HG03558 (cell line): ENCODE measurements around the gene MATCAP1.

ENCODE experiments used
- ATAC-seq: cut with Tn5 transposase; IDR thresholded peaks from one replicate; pipeline ENCODE4 v1.9.1; 2021; ENCODE audit warnings: moderate number of reproducible peaks; ENCODE audit not compliant: unreplicated experiment; ENCODE audit errors: extremely low read depth

Gene MATCAP1

DNA sequence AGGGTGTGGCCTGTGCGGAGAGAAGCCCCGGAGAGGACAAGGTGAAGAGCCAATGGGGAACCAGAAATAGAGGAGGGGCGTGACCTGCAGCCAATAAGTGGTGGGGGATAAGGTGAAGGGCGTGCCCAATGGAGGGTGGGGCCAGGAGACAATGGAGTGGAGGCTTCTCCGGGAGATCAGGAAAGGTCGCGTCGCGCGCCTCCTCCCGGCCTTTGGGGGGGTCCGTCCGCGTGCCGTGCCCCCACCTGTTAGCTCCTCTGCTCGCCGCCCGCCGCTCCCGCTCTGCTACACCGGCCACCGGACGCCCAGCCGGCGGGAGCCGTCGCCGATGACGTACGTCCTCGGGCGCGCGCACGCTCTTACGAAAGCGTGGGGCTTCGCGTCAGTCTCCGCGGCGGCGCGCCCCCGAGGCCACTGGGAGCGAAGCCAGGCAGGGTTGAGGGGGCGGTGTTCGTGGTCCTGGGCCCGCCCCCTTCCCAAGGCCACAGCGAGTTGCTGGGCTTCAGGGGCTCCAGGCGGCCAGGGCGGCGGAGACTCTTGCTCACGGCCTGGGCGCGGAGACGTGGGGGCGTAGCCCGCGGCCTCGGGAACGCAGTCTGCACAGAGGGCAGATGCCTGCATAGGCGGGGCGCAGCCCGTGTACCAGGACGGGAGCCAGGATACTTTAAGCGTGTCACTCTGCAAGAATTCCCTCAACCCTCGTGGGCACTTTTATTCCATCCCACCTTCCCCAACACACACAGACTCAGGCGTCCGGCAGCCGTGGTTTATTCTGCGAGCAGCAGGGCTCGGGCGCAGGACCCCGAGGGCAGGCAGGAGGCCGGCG is at the start of gene MATCAP1:
MATCAP1 (minus strand) TSS at position 337 of the 826 bp plus-strand sequence. CDS start 3,353 bp downstream, outside the sequence.
- ATAC-seq: peak; percentile 72

- ATAC-seq: no peak
Measured at GRCh38 chr16:67230809-67231660, 47.3 kb upstream of the MATCAP1 start.

DNA sequence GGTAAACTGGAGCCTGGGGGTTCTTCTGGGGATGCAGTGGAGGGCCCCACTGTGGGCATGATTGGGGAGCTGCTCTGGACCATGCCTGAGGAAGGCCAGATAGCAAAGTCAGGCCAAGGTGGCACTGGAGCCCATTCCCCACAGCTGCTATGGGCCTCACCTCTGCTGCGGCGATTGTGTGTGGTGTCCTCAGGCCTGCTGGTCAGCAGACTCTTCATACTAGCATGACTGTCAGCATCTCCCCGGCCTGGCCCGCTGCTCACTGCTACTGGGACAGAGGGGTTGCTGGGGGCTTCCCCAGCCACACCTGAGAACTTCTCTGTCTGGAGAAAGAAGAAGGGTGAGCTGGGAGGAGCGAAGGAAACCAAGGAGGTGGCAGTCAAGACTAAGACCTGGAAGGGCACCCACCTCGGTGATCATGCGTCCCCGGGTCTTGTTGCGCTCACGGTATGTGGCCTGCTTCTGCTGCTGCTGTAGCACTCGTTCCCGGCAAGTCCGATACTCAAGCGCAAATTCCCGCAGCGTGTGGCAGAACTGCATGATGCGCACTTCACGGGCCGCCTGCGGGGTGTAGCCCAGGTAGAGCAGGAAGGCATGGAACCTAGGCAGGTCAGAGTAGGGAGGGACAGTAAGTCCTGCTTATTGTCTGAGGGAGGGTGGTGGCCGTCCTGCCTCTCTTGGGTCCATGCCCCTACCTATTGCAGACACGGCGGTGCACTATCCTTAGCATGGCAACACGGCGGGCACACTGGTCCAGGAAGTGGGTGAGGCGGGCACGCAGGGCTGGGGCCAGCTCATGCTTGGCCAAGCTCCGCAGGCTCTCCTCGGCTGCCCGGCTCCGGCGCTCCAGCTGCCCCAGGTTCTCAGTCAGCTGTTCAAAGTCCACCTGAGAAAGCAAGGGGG is 46.4 kb upstream of the MATCAP1 start:
- no peak for ATAC-seq

GRCh38 chr16:67228905-67229304 is 45.1 kb upstream of the MATCAP1 start:
- ATAC-seq: no peak

GRCh38 chr16:67228034-67228785 is 44.4 kb upstream of the MATCAP1 start:
- no peak for ATAC-seq

- no peak for ATAC-seq
Measured at GRCh38 chr16:67227567-67227921, 43.8 kb upstream of the MATCAP1 start.

GRCh38 chr16:67226804-67227566 is 43.2 kb upstream of the MATCAP1 start, which contains the start of gene TMEM208:
Gene TMEM208 (plus strand): TSS chr16:67227130. CDS start chr16:67227219, 89 bp downstream.
- ATAC-seq: peak; percentile 85

DNA sequence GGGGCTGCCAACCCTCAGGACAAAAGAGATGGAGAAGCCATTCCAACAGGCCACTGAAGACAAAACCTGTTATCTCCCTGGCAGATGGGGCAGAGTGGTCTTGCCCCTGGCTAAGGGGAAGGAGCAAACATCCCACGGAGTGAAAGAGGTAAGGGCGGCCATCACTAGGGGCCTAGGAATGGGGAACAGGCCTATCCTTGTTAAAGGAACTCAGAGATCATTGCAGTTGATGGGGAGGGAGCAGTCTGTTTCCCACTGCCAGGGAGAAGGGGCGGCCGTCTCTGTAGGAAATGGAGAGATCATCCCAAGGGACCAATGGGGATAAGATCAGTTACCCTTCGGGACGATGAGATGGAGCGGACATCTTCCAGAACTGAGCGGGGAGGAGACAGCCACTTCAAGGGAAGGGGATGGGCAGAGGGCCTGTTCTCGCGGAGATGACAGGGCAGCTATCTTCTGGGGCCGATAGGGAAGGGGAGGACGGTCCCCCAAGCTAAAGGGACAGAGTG is 42.6 kb upstream of the MATCAP1 start:
- no peak for ATAC-seq

DNA sequence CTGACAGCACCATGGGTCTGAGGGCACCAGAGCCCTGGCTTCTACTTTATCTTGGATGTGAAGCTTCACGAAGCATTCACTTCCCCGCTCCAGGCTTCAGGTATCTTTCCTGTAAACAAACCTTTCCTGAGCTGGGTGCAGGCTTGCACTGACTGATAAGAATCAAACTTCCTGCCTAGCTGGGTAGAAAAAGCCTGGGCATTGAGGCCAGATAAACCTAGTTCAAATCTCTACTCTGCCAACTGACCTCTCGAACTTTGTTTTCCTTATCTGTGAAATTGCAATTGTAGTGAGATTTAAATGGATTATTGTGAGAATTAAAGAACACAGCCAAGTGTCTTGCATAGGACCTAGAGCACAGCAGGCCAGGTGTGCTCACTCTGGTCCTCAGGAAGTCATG is 40.2 kb upstream of the MATCAP1 start:
- ATAC-seq: no peak

DNA sequence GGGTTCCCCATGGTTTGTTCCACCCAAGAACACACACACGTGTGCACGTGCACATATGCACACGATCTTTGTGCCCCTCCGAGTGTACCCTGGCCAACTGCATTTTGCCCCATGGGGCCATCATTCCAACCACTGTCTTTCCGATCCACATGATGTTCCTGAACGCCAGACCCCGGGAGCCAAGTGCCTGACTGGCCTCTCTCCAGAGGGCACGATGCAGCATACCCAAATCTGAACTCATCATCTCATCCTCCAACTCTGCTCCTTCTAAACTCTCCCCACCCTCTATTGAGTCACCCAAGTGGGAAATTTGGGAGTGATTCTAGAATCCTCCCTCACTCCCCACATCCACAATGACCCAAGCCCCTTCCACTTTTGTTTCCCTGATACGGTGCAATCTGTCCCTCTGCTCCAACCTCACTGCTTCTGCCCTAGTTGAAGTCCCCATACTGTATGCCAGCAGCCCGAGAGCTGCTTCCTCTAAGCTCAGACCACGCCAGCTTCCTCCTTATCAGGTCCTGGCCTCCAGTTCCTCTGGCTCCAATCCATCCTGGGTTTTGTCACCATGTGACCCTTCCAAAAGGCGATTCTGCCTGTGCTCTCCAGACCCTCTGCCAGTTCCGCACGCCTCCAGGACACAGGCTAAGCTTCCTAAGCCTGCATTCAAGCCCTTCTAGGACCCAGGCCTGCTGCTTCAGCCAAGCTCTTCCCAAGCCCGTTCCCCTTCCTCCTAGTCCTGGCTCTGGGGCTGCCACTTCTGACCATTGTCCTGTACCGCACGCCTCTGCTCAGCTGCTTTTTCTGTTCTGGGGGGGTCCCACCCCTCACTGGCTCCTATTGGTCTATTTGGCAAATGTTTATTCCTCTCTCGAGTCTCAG is 33.1 kb upstream of the MATCAP1 start:
- no peak for ATAC-seq

DNA sequence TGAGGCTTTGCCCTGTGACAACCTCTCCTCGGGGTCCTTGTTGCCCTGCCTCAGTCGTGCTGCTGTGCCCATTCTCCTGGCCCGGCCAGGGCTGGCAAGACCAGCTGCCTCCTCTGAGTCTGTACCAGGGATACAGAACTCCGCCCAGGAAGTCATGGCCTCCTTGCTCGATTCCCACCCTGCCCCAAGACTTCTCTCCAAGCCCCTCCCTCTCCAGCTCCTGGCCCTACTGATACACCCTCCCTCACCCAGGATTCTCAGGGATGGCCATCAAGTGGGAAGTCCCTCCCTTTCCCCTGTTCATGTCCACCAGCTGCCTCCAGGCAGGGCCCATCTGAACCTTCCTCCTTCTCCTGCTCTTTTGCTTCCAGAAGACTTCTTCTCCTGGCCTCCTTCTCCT is 31.9 kb upstream of the MATCAP1 start:
- ATAC-seq: no peak

DNA sequence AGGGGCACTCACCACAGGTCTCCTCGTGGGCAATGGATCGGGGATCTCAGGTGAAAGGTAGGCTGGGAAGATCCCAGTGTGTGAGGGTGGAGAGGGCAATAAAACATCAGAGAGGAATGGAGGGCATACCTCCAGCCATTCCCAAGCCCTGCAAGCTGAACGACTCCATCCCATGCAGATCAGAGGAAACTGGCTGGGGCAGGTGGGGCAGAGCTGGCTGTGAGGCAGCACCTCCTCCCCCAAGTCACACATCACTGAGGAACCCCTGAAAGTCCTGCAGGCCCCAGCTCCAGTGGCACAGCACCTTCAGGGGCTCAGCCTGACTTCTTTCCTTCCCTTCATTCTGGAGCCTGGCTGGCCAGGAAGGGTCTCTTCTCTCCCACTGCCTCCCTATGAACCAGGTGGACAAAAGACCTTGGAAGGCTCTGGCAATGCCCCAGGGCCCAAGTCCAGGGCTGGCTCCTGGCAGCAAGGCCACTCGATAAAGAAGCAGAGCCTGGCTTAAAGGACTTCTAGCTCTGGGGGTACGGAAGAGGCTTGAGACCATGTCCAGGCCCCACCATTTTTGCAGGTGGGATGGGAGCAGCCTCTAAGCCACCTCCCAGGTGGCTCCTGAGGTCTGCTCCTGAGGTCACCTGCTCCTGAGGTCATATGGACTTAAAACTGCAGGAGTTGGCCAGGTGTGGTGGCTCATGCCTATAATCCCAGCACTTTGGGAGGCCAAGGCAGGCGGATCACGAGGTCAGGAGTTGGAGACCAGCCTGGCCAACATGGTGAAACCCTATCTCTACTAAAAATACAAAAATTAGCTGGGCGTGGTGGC is 29.6 kb upstream of the MATCAP1 start:
- no peak for ATAC-seq

DNA sequence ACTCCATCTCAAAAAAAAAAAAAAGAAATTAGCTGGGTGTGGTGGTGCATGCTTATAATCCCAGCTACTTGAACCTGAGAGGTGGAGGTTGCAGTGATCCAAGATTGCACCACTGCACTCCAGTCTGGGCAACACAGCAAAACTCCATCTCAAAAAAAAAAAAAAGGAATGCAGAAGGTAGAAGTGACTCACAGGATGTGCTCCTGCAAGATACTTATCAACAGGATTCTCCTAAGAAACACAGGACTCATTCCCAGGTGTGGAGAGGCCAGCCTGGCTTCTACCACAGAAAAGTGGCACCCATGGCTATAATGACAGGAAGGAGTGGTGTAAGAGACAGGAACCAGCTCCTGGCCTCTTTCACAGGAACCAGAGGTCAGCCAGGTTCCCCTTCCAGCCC is 29.0 kb upstream of the MATCAP1 start:
- no peak for ATAC-seq

- ATAC-seq: no peak
Measured at GRCh38 chr16:67211674-67212073, 27.9 kb upstream of the MATCAP1 start.

DNA sequence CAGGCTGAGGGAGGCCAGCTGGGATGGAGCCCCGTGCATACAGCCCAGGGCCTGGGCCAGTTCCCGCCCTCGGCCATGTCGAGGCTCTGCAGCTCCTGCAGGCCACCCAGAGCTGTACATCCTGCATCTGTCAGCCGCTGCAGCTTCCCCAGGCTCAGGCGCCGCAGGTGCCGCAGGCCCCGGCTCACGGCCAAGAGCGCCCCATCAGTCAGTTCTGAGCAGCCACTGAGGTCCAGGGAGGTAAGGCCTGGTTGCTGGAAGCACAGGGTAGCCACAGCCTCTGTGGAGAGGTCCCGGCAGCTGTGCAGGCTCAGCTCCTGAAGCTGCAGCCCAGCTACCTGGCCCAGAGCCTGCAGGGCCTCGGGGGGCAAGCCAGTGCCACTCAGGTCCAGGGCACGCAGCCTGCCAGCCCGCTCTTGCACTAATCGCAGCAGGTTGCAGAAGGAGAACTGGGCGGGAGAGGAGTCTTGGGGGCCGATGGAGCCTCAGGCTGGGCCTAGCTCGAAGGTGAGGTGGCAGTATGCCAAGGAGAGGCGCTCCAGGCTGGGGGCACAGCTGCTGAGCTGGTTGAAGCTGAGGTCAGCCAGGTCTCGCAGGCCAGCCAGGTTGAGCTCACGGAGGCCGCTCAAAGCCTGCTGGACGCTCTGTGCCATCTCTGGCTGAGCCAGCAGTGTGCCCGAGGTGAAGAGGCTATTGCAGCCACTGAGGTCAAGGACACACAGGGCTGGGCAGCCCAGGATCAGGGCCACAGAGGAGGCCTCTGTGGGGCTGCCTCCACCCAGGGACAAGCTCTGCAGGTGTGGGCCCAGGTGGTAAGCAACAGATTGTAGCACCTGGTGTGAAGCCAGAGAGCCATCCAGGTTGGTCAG is 26.5 kb upstream of the MATCAP1 start:
- ATAC-seq: no peak

- no peak for ATAC-seq
Measured at GRCh38 chr16:67209565-67209964, 25.8 kb upstream of the MATCAP1 start.
